ENCODE data around the gene GGACT. TPM values are rescaled to one million over a fixed set of nuclear protein-coding genes. Genes with fewer than 3 reads are reported as not detected.
A peak's percentile ranks its signal among the peaks of the same experiment; 100 is the strongest.
"Not testable (repeated sequence)": the region's sequence is repeated elsewhere in the genome, so short reads cannot be mapped to it uniquely, and the experiment has no call there.

GGACT gene
- total RNA-seq, result 0.40 and 2.8 TPM in 2 replicates
- 1.8 TPM for polyA plus RNA-seq (2012)

DNA sequence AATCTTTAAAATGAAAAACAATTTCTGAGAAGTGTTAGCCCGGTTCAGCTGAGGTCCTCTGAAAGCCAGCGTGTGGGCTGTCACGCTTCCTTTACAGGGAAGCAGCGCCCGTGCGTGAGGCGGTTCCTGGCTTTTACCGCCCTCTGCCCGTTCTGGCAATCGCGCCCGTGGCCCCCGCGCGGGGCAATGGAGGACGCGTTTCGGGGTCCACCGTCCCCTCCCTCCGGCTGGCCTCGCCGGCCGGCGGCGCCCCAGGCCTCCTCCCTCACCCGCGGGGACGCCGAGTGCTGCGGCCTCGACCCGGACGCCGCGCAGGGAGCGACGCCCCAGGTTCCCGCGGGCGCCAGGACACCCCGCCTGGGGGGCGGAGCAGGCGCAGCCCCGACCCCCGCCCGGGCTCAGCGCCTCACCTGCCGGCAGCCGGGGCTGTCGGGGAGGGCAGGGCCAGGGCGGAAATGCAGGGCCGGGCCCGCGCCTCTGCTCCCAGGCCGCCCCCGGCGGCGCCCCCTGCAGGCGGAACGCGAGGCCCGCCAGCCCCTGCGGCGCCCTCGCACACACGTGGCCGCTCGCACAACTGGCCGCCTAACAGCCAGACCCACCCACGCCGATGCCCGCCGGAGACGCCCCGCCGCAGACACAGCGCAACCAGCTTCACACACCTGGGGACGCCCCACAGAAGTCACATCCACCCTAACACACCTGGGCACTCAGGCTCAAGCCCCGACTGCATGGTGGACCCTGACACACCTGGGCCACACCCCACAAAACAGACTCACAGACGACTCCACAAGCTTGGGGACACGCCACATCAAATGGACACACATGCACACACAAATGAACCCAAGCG, at the start of gene GGACT:
TSS of gene GGACT (minus strand) at position 459 of the 847 bp plus-strand sequence. CDS start 56,198 bp downstream, outside the sequence.
- peak; percentile 58 for DNase-seq (ENCODE audit: low read depth)

DNA sequence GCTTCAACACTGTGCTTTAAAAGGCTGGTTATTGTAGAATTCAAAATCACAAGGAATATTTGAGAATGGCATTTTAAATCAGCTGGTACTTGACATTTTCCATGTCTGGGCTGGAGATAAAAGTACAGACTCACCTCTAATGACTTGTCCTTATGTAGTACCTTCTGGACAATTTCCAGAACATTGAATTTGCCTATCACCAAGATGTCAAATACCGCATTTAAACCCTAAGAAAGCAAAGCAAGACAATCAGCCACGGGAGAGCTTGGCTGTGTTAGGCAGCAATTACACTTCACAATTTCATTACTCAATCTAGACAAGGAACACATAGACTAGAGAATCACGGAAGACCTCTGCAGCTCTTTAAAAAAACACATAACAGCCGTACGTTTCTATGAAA, 49.2 kb upstream of the GGACT start:
- DNase-seq (ENCODE audit: low read depth), result no peak

- DNase-seq (ENCODE audit: low read depth), result no peak
These were observed 48.8 kb upstream of the GGACT start for GRCh38 chr13:100637380-100637779.

GRCh38 chr13:100636441-100636840, 47.9 kb upstream of the GGACT start:
- DNase-seq (ENCODE audit: low read depth), result no peak

DNA sequence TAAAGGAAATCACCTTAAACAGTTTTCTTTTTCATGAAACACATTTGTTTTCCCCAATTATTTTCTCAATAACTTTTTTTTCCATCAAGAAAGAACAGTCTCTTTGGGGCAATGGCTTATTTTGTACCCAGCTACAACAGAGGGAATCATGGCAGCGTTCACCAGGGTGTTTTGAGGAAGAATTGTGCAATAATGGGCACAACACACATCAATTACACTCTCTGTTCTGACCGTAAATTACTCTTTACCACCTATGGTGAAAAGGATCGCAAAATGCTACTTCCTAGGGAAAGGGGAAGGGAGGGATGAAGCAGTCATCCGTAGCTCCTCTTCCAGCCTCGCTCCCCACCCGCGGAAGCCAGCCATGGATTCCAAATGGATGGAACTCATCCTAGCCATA, 47.4 kb upstream of the GGACT start:
- no peak for DNase-seq (ENCODE audit: low read depth)

- no peak for DNase-seq (ENCODE audit: low read depth)
These were observed 46.1 kb upstream of the GGACT start for GRCh38 chr13:100634696-100635095.

DNA sequence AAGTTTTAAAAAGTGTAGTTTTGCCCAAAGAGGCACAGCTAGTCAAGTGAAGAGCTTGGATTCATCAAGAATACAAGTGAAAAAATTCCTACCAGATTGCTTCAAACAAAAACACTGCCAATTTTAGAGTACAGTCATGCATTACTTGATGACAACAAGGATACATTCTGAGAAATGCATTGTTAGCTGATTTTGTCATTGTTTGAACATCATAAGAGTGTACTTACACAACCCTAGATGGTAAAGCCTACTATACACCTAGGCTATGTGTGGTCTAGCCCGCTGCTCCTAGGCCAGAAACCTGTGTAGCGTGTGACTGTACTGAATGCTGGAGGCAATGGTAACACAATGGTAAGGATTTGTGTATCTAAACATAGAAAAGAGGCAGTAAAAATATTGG, 44.9 kb upstream of the GGACT start:
- no peak for DNase-seq (ENCODE audit: low read depth)

GRCh38 chr13:100630555-100630954, 42.0 kb upstream of the GGACT start:
- no peak for DNase-seq (ENCODE audit: low read depth)

GRCh38 chr13:100627120-100627519, 38.5 kb upstream of the GGACT start:
- no peak for DNase-seq (ENCODE audit: low read depth)

DNA sequence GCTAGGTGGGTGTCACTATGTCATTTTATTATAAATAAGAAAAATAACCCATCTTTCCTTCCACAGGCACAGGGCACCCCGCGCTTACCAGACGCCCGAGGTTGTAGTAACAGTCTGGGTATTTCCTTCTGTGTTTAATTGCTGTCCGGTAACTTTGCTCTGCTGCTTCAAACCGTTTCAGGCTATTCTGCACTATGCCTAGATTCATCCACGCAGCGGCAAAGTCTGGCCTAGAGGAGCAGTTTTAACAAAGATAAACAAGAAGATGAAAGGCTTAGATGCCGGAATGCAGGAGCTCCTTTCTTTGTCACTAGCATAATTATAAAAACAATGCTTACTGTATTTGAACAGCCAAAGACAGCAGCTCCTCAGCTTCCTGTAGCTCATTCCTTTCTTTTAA, 36.9 kb upstream of the GGACT start:
- no peak for DNase-seq (ENCODE audit: low read depth)

GRCh38 chr13:100620792-100621191, 32.2 kb upstream of the GGACT start:
- no peak for DNase-seq (ENCODE audit: low read depth)

GRCh38 chr13:100619940-100620339, 31.4 kb upstream of the GGACT start:
- DNase-seq (ENCODE audit: low read depth), result no peak

- DNase-seq (ENCODE audit: low read depth), result not testable (repeated sequence)
These were observed 30.3 kb upstream of the GGACT start for GRCh38 chr13:100618897-100619296.

DNA sequence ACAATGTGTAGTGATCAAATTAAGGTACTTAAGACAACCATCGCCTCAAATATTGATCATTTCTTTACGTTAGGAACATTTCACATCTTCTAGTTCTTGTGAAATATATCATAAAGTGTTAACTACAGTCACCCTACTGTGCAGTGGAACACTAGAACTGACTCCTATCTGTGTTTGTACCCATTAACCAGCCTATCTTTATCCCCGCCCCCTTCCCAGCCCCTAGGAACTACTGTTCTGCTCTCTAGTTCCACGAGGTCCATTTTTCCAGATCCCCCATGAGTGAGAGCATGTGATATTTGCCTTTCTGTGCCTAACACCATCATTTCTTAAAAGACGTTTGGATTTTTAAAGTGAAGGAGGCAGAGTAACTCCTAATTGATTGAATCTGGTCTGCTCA, 24.4 kb upstream of the GGACT start:
- DNase-seq (ENCODE audit: low read depth), result no peak

GRCh38 chr13:100611678-100612492, 23.3 kb upstream of the GGACT start:
- peak; percentile 87 for DNase-seq (ENCODE audit: low read depth)

DNA sequence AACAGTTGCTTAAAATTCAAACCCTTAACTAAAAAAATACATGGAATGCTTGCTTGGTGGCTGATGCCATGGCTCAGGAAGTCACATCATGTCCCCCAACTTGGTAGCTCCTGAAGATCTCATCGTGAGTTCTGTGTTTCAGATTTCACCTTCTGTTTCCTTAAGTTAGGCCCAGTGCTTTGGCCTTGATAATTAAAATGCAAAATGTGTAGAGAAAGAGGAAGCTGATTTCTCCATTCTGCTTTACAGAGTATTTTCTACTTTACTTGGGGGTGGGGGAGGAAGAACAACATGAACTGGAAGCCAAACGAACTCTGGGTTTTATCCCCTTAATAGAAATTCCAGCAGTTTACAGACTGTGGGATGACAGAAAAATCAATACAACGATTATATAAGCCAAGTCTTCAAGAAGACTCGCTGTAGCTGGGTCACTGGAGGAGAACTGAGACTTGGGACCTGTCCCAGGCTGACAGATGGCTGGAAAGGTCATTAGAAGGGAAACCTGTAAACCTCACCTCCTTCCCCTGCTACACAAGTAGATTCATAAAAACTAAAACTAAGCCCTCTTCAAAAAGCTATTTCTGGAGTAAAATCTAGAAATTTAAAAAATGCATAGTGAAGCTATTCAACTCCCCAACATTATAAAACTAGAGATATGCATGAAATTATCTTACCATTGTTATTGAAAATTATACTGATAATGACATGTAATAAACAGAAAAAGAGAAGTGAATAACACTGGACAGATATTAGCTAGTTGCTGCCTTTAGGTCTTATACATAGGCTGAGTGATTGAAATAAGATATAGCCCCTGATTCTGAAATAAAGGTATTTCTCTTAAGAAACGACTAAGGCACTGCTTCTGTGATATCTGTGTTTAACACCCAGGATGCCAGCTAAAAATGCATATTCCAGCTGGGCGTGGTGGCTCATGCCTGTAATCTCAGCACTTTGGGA, 22.1 kb upstream of the GGACT start:
- DNase-seq (ENCODE audit: low read depth), result no peak

GRCh38 chr13:100608906-100609305, 20.3 kb upstream of the GGACT start:
- no peak for DNase-seq (ENCODE audit: low read depth)

GRCh38 chr13:100608489-100608888, 19.9 kb upstream of the GGACT start:
- no peak for DNase-seq (ENCODE audit: low read depth)

GRCh38 chr13:100604918-100605710, 16.5 kb upstream of the GGACT start:
- DNase-seq (ENCODE audit: low read depth), result no peak

GRCh38 chr13:100602493-100603111, 14.0 kb upstream of the GGACT start:
- no peak for DNase-seq (ENCODE audit: low read depth)
